Measurements from ENCODE around the gene DPYSL5. TPM values are rescaled to one million over a fixed set of nuclear protein-coding genes. Genes with fewer than 3 reads are reported as not detected.

Gene DPYSL5
- not detected for total RNA-seq

GRCh38 chr2:26847655-26848335 is at the start of gene DPYSL5:
Gene DPYSL5 (plus strand): TSS chr2:26848132. CDS start chr2:26898500, 50,368 bp downstream.
- Histone ChIP-seq H3K4me3 (no peak within 1 kb of the TSS), H3K9me3 (no peaks in the 10 kb centered on the region), H3K27ac (no peak within 1 kb of the TSS), H3K27me3 (peaks cover 4 to 41% of the 10 kb centered on the region in 2 donors), H3K4me1 (peaks cover 35% of the 10 kb centered on the region), H3K36me3 (replicated peaks in 1 of 2; ENCODE audit: insufficient read depth in 1 of 2, low read depth in 2 of 2) (no peaks in the 10 kb centered on the region)
- ATAC-seq = no peak
- WGBS, 2 donors = 0% methylated on average over 79 of the region's 83 CpGs; no CpG with 5 or more reads in 1 of the 2 donors
- intact Hi-C loops (cut with DNase I) = loop anchor here (5.0 kb wide), 1 partner anchor 95 kb away; no protein-coding TSS in a partner anchor
- TF ChIP-seq CTCF (IDR thresholded peaks at IDR 0.05) (no peak), POLR2A (IDR thresholded peaks at IDR 0.05) (no peak)
- DNase-seq = no peak

- no peak overlapping the region for H3K27ac ChIP-seq
- no peaks in the 10 kb centered on the region for H3K36me3 ChIP-seq (replicated peaks in 1 of 2; ENCODE audit: insufficient read depth in 1 of 2, low read depth in 2 of 2)
- ATAC-seq (no peak), DNase-seq (no peak)
- TF ChIP-seq CTCF (IDR thresholded peaks at IDR 0.05) (no peak), POLR2A (IDR thresholded peaks at IDR 0.05) (no peak)
- no peaks in the 10 kb centered on the region for H3K9me3 ChIP-seq
- WGBS, 2 donors = 68 to 79% methylated on average over 4 of the region's 4 CpGs
- intact Hi-C loops (cut with DNase I) = no loop called here
- no peak overlapping the region for H3K4me3 ChIP-seq
- no peaks in the 10 kb centered on the region for H3K4me1 ChIP-seq
- H3K27me3 ChIP-seq = no peaks in the 10 kb centered on the region
Measured at GRCh38 chr2:26801328-26801727, 46.6 kb upstream of the DPYSL5 start.

- intact Hi-C loops (cut with DNase I) = no loop called here
- no peak overlapping the region for H3K4me3 ChIP-seq
- no peaks in the 10 kb centered on the region for H3K36me3 ChIP-seq (replicated peaks in 1 of 2; ENCODE audit: insufficient read depth in 1 of 2, low read depth in 2 of 2)
- ATAC-seq = no peak
- no peak for TF ChIP-seq POLR2A (IDR thresholded peaks at IDR 0.05)
- no peak for TF ChIP-seq CTCF (IDR thresholded peaks at IDR 0.05)
- DNase-seq = no peak
- no peak overlapping the region for H3K27ac ChIP-seq
- no peaks in the 10 kb centered on the region for H3K4me1 ChIP-seq
- H3K27me3 ChIP-seq = no peaks in the 10 kb centered on the region
- no peaks in the 10 kb centered on the region for H3K9me3 ChIP-seq
- WGBS, 2 donors = 91 to 97% methylated on average over 7 of the region's 7 CpGs
Measured at GRCh38 chr2:26801796-26802195, 46.1 kb upstream of the DPYSL5 start.

GRCh38 chr2:26805241-26805676 is 42.7 kb upstream of the DPYSL5 start:
- no peak overlapping the region for H3K4me3 ChIP-seq
- H3K27ac ChIP-seq = no peak overlapping the region
- intact Hi-C loops (cut with DNase I) = no loop called here
- ATAC-seq (no peak), DNase-seq (no peak)
- H3K4me1 ChIP-seq = no peaks in the 10 kb centered on the region
- no peaks in the 10 kb centered on the region for H3K27me3 ChIP-seq
- H3K9me3 ChIP-seq = no peaks in the 10 kb centered on the region
- 66 to 88% methylated on average over 5 of the region's 5 CpGs for WGBS, 2 donors
- H3K36me3 ChIP-seq (replicated peaks in 1 of 2; ENCODE audit: insufficient read depth in 1 of 2, low read depth in 2 of 2) = no peaks in the 10 kb centered on the region
- TF ChIP-seq CTCF (IDR thresholded peaks at IDR 0.05) = no peak
- no peak for TF ChIP-seq POLR2A (IDR thresholded peaks at IDR 0.05)

All from body of pancreas (tissue), 4 donors.